ENCODE measurements around the gene PRPH2. TPM values are rescaled to one million over a fixed set of nuclear protein-coding genes. Genes with fewer than 3 reads are reported as not detected.

The PRPH2 gene, protein sequence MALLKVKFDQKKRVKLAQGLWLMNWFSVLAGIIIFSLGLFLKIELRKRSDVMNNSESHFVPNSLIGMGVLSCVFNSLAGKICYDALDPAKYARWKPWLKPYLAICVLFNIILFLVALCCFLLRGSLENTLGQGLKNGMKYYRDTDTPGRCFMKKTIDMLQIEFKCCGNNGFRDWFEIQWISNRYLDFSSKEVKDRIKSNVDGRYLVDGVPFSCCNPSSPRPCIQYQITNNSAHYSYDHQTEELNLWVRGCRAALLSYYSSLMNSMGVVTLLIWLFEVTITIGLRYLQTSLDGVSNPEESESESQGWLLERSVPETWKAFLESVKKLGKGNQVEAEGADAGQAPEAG
- not detected for total RNA-seq

DNA sequence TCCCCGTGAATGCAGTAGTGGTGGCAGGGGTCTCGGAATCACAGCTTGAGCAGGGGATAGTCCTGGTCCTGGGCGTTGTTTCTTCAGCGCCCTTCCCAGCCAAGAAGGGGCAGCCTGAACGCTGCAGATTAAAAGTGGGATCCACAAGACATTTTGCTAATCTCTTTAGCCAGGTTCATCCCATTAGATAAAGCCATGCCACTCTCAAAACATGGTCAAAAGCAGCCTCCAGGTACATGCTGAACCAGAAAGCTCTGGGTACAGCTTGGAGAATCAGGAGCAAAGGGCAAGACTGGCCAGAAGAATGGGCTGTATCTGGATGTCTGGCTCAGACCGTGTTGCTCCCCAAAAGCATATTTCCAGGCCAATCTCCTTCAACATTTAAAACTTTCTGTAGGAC lies at the start of gene PRPH2:
TSS of gene PRPH2 (minus strand) at position 101 of the 400 bp plus-strand sequence. CDS start 263 bp downstream, outside the sequence.
- ChIA-PET POLR2A (no interaction called here), CTCF (interaction anchor here (0.6 to 1.2 kb wide), 3 partner anchors 34 to 67 kb away, joined by 3 to 4 read pairs (median 3); no protein-coding TSS in a partner anchor)
- H3K27ac Mint-ChIP-seq: no peak within 1 kb of the TSS
- H3K4me1 Mint-ChIP-seq: peaks cover 18% of the 10 kb centered on the region
- no peaks in the 10 kb centered on the region for H3K9me3 Mint-ChIP-seq
- H3K36me3 Mint-ChIP-seq (ENCODE audit: low read depth): no peaks in the 10 kb centered on the region
- no peak for DNase-seq
- H3K27me3 Mint-ChIP-seq: peaks cover 7% of the 10 kb centered on the region
- no peak within 1 kb of the TSS for H3K4me3 Mint-ChIP-seq

DNA sequence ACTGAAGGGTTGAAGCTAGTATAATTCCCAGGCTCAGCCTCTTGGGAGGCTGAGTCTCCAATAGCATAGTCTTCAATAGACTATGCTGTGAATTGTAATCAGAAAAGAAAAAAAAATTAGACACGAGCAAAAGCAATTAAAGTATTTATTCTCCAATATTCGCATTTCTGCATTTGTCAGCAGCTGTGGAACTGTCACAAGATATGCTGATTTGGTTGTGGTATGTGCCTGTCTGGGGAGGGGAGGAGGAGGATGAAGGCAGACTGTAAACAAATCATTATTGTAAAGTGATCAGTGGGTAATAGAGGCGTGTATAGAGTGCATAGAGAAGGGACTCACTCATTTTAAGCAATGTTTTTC lies 49.3 kb upstream of the PRPH2 start:
- Mint-ChIP-seq H3K4me1 (peaks cover 67% of the 10 kb centered on the region), H3K36me3 (ENCODE audit: low read depth) (peaks cover 24% of the 10 kb centered on the region), H3K9me3 (no peaks in the 10 kb centered on the region), H3K27me3 (no peaks in the 10 kb centered on the region), H3K4me3 (peak overlapping the region; percentile 54), H3K27ac (peak overlapping the region; percentile 100)
- POLR2A ChIA-PET: interaction anchor here (0.6 to 1.8 kb wide), 6 partner anchors 8 to 320 kb away, joined by 3 to 6 read pairs (median 4); partner anchors contain the start of genes BICRAL, RPL7L1 and TBCC
- CTCF ChIA-PET: interaction anchor here (0.6 to 1.4 kb wide), 6 partner anchors 11 to 42 kb away, joined by 3 to 6 read pairs (median 4); partner anchors contain the start of genes BICRAL and TBCC
- DNase-seq: peak; percentile 46

DNA sequence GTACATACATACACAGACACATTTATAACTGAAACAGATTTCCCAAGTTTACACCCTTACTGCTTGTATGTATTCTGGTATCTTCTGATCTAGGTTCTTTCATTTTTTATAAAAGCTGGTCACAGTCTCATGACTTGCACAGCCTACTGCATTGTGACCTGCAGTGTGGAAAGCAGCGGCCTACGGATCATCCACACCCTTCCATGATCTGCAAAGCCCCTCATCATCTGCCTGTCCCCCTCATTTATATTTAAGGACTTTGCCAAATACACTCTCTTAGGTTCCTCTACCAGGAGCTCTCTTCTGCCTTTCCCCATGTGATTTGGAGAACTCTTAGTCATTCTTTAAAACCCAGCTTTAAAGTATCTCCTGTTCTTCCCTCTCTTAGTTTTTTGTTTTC lies 47.4 kb upstream of the PRPH2 start:
- DNase-seq: no peak
- H3K4me3 Mint-ChIP-seq: peak overlapping the region; percentile 23
- peaks cover 33% of the 10 kb centered on the region for H3K36me3 Mint-ChIP-seq (ENCODE audit: low read depth)
- POLR2A ChIA-PET: no interaction called here
- H3K4me1 Mint-ChIP-seq: peaks cover 56% of the 10 kb centered on the region
- no peaks in the 10 kb centered on the region for H3K27me3 Mint-ChIP-seq
- CTCF ChIA-PET: interaction anchor here (1.1 to 2.0 kb wide), 5 partner anchors 9 to 24 kb away, joined by 3 to 5 read pairs (median 3); partner anchors contain the start of gene TBCC
- peak overlapping the region; percentile 100 for H3K27ac Mint-ChIP-seq
- no peaks in the 10 kb centered on the region for H3K9me3 Mint-ChIP-seq

DNA sequence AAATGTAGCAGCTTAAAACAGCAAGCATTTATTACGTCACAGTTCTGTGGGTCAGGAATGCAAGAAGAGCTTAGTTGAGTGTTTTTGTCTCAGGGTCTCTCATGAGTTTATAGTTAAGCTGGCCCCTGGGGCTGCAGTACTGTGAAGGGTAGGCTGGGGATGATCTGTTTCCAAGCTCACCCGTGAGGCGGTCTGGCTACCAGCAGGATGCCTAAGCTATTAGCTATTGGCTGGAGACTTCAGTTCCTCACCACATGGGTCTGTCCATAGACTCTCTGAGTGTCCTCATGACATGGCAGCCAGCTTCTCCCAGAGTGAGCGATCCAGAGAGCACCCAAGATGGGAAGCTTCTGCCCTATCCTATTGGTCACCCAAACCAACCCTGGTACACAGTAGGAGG lies 46.7 kb upstream of the PRPH2 start:
- no peak overlapping the region for H3K4me3 Mint-ChIP-seq
- H3K27me3 Mint-ChIP-seq: no peaks in the 10 kb centered on the region
- ChIA-PET CTCF (interaction anchor here (1.2 to 2.0 kb wide), 3 partner anchors 8 to 23 kb away, joined by 3 to 5 read pairs (median 4); partner anchors contain the start of gene TBCC), POLR2A (interaction anchor here (0.7 kb wide), 1 partner anchor 435 kb away, joined by 3 read pairs; no protein-coding TSS in a partner anchor)
- peaks cover 49% of the 10 kb centered on the region for H3K4me1 Mint-ChIP-seq
- no peak for DNase-seq
- H3K27ac Mint-ChIP-seq: no peak overlapping the region
- no peaks in the 10 kb centered on the region for H3K9me3 Mint-ChIP-seq
- peaks cover 29% of the 10 kb centered on the region for H3K36me3 Mint-ChIP-seq (ENCODE audit: low read depth)

DNA sequence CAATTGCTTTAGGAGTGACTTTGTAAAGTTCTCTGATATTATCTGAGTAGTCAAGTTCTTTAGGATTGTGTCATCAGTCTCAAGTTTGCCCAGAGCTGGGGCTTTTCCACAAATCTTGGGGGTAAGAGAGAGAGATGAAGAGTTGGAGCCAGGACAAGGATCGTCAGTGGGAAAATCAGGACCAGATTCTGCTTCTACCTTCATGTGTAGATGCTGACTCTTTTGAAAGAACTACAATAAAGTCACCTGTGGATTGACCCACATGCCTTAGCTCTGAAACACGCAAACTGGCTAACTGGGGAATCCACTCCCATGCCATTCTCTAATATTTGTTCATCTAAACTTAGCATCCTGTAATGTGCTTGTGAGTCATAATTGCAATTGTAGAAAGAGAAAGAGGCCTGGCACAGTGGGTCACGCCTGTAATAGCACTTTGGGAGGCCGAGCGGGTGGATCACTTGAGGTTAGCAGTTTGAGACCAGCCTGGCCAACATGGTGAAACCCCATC lies 43.8 kb upstream of the PRPH2 start:
- ChIA-PET POLR2A (no interaction called here), CTCF (interaction anchor here (0.6 to 1.0 kb wide), 2 partner anchors 18 to 45 kb away, joined by 3 to 4 read pairs; no protein-coding TSS in a partner anchor)
- Mint-ChIP-seq H3K9me3 (no peaks in the 10 kb centered on the region), H3K4me1 (peaks cover 30% of the 10 kb centered on the region), H3K4me3 (no peak overlapping the region), H3K36me3 (ENCODE audit: low read depth) (peaks cover 29% of the 10 kb centered on the region), H3K27me3 (no peaks in the 10 kb centered on the region), H3K27ac (no peak overlapping the region)
- no peak for DNase-seq

DNA sequence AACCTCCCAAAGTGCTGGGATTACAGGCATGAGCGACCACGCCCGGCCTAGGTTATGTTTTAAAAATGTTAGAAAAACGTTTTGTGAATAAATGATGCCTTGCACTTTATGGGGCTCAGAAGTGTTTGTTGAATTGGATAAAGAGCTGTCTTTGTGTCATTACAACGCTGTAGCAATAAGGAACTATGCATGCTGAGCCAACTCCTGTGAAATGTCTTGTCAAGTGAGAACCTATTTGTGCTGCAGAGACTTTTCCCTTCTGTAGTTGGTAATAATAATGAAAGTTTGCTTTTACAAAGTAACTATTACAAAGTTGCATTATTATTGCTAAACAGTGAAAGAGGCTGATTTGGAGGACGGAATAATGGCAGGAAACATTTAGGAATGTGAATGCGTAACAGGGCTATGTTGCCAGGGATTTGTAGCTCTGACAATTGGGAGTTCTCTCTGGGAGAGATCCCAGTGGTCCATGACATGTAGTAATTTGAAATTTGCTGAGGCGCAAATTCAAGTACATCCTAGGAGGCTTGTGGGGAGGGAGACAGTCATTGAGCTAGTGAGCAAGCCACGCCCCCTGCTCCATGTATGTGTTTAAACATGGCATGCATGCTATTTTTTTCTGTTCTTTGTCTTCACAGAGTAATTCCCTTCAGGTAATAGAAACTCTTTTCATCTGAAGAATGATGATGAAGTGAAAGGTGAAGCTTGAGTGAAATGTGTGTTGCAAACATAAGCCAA lies 42.7 kb upstream of the PRPH2 start:
- no peak for DNase-seq
- H3K27ac Mint-ChIP-seq: no peak overlapping the region
- peaks cover 21% of the 10 kb centered on the region for H3K4me1 Mint-ChIP-seq
- ChIA-PET POLR2A (interaction anchor here (0.6 kb wide), 1 partner anchor 10 kb away, joined by 3 read pairs; no protein-coding TSS in a partner anchor), CTCF (interaction anchor here (0.6 to 1.6 kb wide), 8 partner anchors 13 to 569 kb away, joined by 3 to 4 read pairs (median 3); no protein-coding TSS in a partner anchor)
- peaks cover 26% of the 10 kb centered on the region for H3K36me3 Mint-ChIP-seq (ENCODE audit: low read depth)
- H3K27me3 Mint-ChIP-seq: no peaks in the 10 kb centered on the region
- no peak overlapping the region for H3K4me3 Mint-ChIP-seq
- H3K9me3 Mint-ChIP-seq: no peaks in the 10 kb centered on the region

DNA sequence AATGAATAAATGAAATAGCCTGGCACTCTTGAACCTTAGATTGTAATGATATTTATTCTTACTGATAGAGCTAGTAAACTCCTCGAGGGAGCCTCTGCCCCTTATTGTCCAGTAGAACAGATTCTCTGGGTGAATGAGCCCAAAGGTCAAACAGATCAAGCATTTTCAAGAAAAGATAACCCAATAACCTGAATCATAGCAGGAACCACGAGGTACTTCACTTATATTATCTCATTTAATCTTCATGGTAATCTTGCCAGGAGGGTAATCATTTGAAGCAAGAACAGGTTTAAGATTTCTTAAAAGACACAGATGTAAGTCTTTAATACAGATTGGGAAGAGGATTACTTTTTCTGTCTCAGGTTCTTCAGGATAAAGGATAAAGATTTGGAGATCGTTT lies 40.6 kb upstream of the PRPH2 start:
- Mint-ChIP-seq H3K27me3 (no peaks in the 10 kb centered on the region), H3K36me3 (ENCODE audit: low read depth) (peaks cover 29% of the 10 kb centered on the region), H3K4me3 (no peak overlapping the region), H3K9me3 (no peaks in the 10 kb centered on the region), H3K27ac (no peak overlapping the region), H3K4me1 (peaks cover 10% of the 10 kb centered on the region)
- ChIA-PET POLR2A (no interaction called here), CTCF (interaction anchor here (0.7 to 1.0 kb wide), 2 partner anchors 12 to 50 kb away, joined by 3 read pairs; no protein-coding TSS in a partner anchor)
- no peak for DNase-seq

DNA sequence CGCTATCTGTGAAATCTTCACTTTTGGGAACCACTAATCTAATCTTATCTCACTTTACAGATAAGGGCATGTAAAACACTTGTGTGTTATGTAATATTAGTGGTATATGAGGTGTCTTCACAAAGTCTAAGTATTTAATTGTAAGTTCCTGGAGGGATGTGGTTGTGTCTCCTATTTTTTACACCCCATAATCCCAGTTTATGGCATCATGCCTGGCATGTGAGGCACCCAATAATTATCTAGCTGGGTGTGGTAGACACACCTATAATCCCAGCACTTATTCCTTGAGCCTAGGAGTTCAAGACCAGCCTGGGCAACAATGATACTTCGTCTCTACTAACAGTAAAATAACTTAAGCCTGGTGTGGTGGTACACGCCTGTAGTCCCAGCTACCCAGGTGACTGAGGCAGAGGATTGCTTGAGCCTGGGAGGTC lies 40.0 kb upstream of the PRPH2 start:
- Mint-ChIP-seq H3K27me3 (no peaks in the 10 kb centered on the region), H3K27ac (no peak overlapping the region), H3K4me1 (peaks cover 7% of the 10 kb centered on the region), H3K4me3 (no peak overlapping the region), H3K9me3 (no peaks in the 10 kb centered on the region), H3K36me3 (ENCODE audit: low read depth) (peaks cover 26% of the 10 kb centered on the region)
- ChIA-PET CTCF (interaction anchor here (0.7 to 1.0 kb wide), 2 partner anchors 11 to 50 kb away, joined by 3 read pairs; no protein-coding TSS in a partner anchor), POLR2A (no interaction called here)
- no peak for DNase-seq

DNA sequence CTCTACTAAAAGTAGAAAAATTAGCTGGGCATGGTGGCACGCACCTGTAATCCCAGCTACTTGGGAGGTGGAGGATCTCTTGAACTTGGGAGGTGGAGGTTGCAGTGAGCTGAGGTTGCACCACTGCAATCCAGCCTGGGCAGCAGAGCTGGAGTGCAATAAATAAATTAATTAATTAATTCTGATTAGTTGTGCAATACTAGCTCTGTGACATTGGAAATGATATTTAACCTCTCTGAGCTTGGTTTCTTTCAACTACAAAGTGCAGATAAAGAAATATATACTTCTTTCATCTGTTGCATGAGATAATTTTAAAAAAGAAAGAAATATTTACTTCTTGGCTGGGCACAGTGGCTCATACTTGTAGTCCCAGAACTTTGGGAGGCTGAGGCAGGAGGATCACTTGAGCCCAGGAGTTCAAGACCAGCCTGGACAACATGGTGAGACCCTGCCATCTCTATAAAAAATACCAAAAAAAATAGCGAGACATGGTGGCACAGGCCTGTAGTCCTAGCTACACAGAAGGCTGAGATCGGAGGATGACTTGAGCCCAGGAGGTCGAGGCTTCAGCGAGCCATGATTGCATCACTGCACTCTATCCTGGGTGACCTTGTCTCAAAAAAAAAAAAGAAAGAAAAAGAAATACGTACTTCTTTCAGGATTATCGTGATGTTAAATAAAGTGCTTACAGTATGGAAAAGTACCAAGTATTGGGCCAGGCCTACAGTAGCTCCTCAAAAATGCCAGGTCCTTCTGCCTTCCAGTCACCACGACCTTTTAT lies 39.1 kb upstream of the PRPH2 start:
- DNase-seq: no peak
- ChIA-PET POLR2A (no interaction called here), CTCF (interaction anchor here (0.6 to 1.7 kb wide), 5 partner anchors 8 to 1419 kb away, joined by 3 to 5 read pairs (median 4); partner anchors contain the start of gene TBCC)
- peaks cover 25% of the 10 kb centered on the region for H3K36me3 Mint-ChIP-seq (ENCODE audit: low read depth)
- H3K27me3 Mint-ChIP-seq: no peaks in the 10 kb centered on the region
- no peak overlapping the region for H3K27ac Mint-ChIP-seq
- no peak overlapping the region for H3K4me3 Mint-ChIP-seq
- peaks cover 6% of the 10 kb centered on the region for H3K4me1 Mint-ChIP-seq
- H3K9me3 Mint-ChIP-seq: no peaks in the 10 kb centered on the region

DNA sequence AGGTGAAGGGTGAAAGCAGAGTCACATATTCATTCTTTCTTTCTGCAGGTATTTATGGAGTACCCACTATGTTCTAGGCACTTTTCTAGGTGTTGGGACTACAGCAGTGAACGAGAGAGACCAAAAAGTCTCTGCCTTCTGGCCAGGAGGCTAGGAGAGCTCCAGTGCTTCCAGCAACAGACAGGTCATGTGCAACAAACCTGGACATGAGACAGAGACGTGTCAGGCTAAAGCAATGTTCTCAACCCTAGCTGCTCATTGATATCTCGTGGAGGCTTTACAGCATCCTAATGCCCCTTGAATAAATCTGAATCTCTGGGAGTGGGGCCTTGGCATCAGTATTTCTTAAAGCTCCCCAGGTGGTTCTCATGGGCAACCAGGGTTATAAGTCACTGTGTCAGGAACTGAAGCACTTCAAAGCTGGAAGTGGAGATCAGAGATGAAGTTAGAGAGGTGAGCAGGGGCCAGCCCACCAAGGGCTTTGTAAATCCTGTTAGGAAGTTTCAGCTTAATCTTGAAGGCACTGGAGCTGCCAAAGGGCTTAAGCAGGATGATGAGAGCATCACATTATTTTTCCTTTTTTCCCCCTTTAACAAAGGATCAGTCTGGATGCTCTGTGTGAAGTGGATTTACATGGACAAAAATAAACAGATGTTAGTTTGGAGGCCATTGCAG lies 36.5 kb upstream of the PRPH2 start:
- H3K36me3 Mint-ChIP-seq (ENCODE audit: low read depth): peaks cover 23% of the 10 kb centered on the region
- H3K4me3 Mint-ChIP-seq: no peak overlapping the region
- ChIA-PET CTCF (interaction anchor here (0.6 to 1.2 kb wide), 5 partner anchors 9 to 838 kb away, joined by 3 to 6 read pairs (median 3); partner anchors contain the start of genes BYSL and MED20), POLR2A (no interaction called here)
- no peak for DNase-seq
- H3K27ac Mint-ChIP-seq: no peak overlapping the region
- H3K9me3 Mint-ChIP-seq: no peaks in the 10 kb centered on the region
- peaks cover 12% of the 10 kb centered on the region for H3K4me1 Mint-ChIP-seq
- no peaks in the 10 kb centered on the region for H3K27me3 Mint-ChIP-seq

DNA sequence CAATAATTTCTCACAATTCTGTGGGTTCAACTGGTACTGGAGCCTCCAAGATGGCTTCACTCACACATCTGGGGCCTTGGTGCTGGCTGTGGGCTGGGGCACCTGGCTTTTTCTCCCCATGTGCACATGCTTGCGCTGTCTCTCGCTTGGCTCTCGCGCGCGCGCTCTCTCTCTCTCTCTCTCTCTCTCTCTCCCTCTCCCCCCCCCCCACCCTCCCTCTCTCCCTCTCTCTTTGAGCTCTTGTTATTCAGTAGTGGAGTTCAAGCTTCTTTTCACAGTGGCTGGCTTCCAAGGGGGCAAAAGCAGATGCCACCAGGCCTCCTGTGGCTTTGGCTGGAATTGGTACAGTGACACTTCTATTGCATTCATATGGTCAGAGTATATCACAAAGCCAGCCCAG lies 34.3 kb upstream of the PRPH2 start:
- no peak for DNase-seq
- peaks cover 21% of the 10 kb centered on the region for H3K36me3 Mint-ChIP-seq (ENCODE audit: low read depth)
- CTCF ChIA-PET: interaction anchor here (0.6 kb wide), 1 partner anchor 34 kb away, joined by 3 read pairs; the partner anchor contains the start of gene PRPH2
- POLR2A ChIA-PET: no interaction called here
- H3K9me3 Mint-ChIP-seq: no peaks in the 10 kb centered on the region
- H3K4me1 Mint-ChIP-seq: peaks cover 13% of the 10 kb centered on the region
- no peaks in the 10 kb centered on the region for H3K27me3 Mint-ChIP-seq
- no peak overlapping the region for H3K4me3 Mint-ChIP-seq
- H3K27ac Mint-ChIP-seq: no peak overlapping the region
